K562 (cell line): ENCODE measurements around the gene TULP1. TPM values are rescaled to one million over a fixed set of nuclear protein-coding genes. Genes with fewer than 3 reads are reported as not detected.
A peak's percentile ranks its signal among the peaks of the same experiment; 100 is the strongest.

Source experiments
- AFF1 ChIP-seq, 2 experiments: fragments of 450-650 bp; IDR thresholded peaks; 2 replicates each; pipeline ENCODE4 v1.6.1; 2018; ENCODE audit warnings: mild to moderate bottlenecking in 2 of 2, low read depth in 1 of 2; ENCODE audit not compliant: partially characterized antibody in 2 of 2
- CBFA2T2 ChIP-seq: fragments of 450-650 bp; conservative IDR thresholded peaks from 2 replicates; pipeline ENCODE4 v1.6.1; 2017; ENCODE audit warnings: mild to moderate bottlenecking
- CEBPG ChIP-seq, 3 experiments: fragments of 200-800 bp in 1 of 3; sonication (Bioruptor generic) in 1 of 3; sonication (generic) in 1 of 3; formaldehyde crosslinking in 1 of 3; IDR thresholded peaks in 2 of 3; conservative IDR thresholded peaks in 1 of 3; 2 replicates each; pipeline versions ENCODE4 v1.6.1 to v1.8.0; 2016 to 2022; ENCODE audit warnings: missing compliant biosample characterization in 2 of 3, missing genetic modification characterization in 2 of 3, mild to moderate bottlenecking in 1 of 3, missing genetic modification reagents in 1 of 3
- EWSR1 ChIP-seq: fragments of 450-650 bp; IDR thresholded peaks from 2 replicates; pipeline ENCODE4 v1.6.1; 2018; ENCODE audit warnings: borderline replicate concordance, mild to moderate bottlenecking, low read depth, moderate library complexity; ENCODE audit not compliant: partially characterized antibody
- HDGF ChIP-seq: fragments of 450-650 bp; IDR thresholded peaks from 2 replicates; pipeline ENCODE4 v1.6.1; 2016
- KLF6 ChIP-seq: fragments of 250-450 bp; sonication (Bioruptor Pico); IDR thresholded peaks from 2 replicates; pipeline ENCODE4 v1.4.0; 2020; ENCODE audit warnings: mild to moderate bottlenecking, moderate library complexity, borderline replicate concordance
- MIER1 ChIP-seq: fragments of 450-650 bp; IDR thresholded peaks from 2 replicates; pipeline ENCODE4 v1.6.1; 2016; ENCODE audit warnings: antibody characterized with exemption, mild to moderate bottlenecking, low read depth
- MTA2 ChIP-seq: fragments of 450-650 bp; IDR thresholded peaks from 2 replicates; pipeline ENCODE4 v1.6.1; 2016; ENCODE audit warnings: low read depth
- NFIX ChIP-seq: fragments of 250-450 bp; sonication (Bioruptor Pico); IDR thresholded peaks from 2 replicates; pipeline ENCODE4 v1.4.0; 2020; ENCODE audit warnings: low read depth, mild to moderate bottlenecking, moderate library complexity
- PTTG1 ChIP-seq: fragments of 450-650 bp; IDR thresholded peaks from 2 replicates; pipeline ENCODE4 v1.6.1; 2016; ENCODE audit warnings: low read depth, mild to moderate bottlenecking, missing genetic modification characterization, missing compliant biosample characterization
- SIN3A ChIP-seq, 2 experiments: fragments of 150-350 bp in 1 of 2; IDR thresholded peaks; 2 replicates each; pipeline ENCODE4 v1.6.1; 2011 to 2016; ENCODE audit warnings: borderline replicate concordance in 2 of 2, low read depth in 2 of 2, low read length in 2 of 2, mild to moderate bottlenecking in 2 of 2, moderate library complexity in 2 of 2; ENCODE audit not compliant: control insufficient read depth in 1 of 2
- SIRT6 ChIP-seq: IDR thresholded peaks from one replicate; pipeline ENCODE4 v1.6.1; 2012; ENCODE audit warnings: low read depth, mild to moderate bottlenecking, control low read depth, inconsistent platforms, low read length, moderate library complexity
- SNIP1 ChIP-seq: fragments of 450-650 bp; IDR thresholded peaks from 2 replicates; pipeline ENCODE4 v1.7.1; 2017; ENCODE audit warnings: low read depth, mild to moderate bottlenecking
- TCF7 ChIP-seq: sonication (generic); IDR thresholded peaks from 2 replicates; pipeline ENCODE4 v1.6.1; 2016; ENCODE audit warnings: antibody characterized with exemption, borderline replicate concordance
- TCFL5 ChIP-seq: fragments of 250-450 bp; sonication (Bioruptor Pico); conservative IDR thresholded peaks from 2 replicates; pipeline ENCODE4 v1.6.1; 2021; ENCODE audit warnings: mild to moderate bottlenecking, moderate library complexity, matching md5 sums
- ZEB2 ChIP-seq: fragments of 450-650 bp; IDR thresholded peaks from 2 replicates; pipeline ENCODE4 v1.6.1; 2016
- ZFP30 ChIP-seq: fragments of 250-450 bp; sonication (Bioruptor Pico); IDR thresholded peaks from 2 replicates; pipeline ENCODE4 v1.8.0; 2022; ENCODE audit warnings: moderate library complexity, mild to moderate bottlenecking, inconsistent platforms, borderline replicate concordance
- ZFX ChIP-seq: sonication (generic); formaldehyde crosslinking; IDR thresholded peaks from 2 replicates; pipeline ENCODE4 v1.8.0; 2022; ENCODE audit warnings: mild to moderate bottlenecking, missing genetic modification reagents, moderate library complexity
- ZNF639 ChIP-seq, 2 experiments: fragments of 200-800 bp in 1 of 2; sonication (Bioruptor generic) in 1 of 2; sonication (generic) in 1 of 2; formaldehyde crosslinking in 1 of 2; IDR thresholded peaks in 1 of 2; conservative IDR thresholded peaks in 1 of 2; 2 replicates each; pipeline versions ENCODE4 v1.5.0 to v1.6.1; 2016 to 2020; ENCODE audit warnings: missing compliant biosample characterization in 1 of 2, missing genetic modification characterization in 1 of 2, missing genetic modification reagents in 1 of 2
- polyA plus RNA-seq, 8 experiments: library from polyadenylated mRNA; depleted of rRNA in 4 of 8; stranded (reverse) in 5 of 8; unstranded in 3 of 8; fragments of >200 nt; fragmentation: Nextera tagmentation in 2 of 8; fragmentation: Illumina TruSeq in 1 of 8; extraction: Ambion mirVana in 2 of 8; extraction: Trizol in 1 of 8; gene quantifications; 2 replicates each; pipeline versions ENCODE4 v1.2.1 to v1.2.3, GENCODE V29; 2011 to 2014; ENCODE audit warnings: inconsistent platforms in 1 of 8, missing spikeins in 1 of 8
- total RNA-seq, 7 experiments: library from RNA; depleted of rRNA in 6 of 7; stranded (reverse); fragments of >200 nt in 6 of 7; fragmentation: Illumina TruSeq in 2 of 7; extraction: Trizol in 2 of 7; gene quantifications; 2 replicates each; pipeline versions ENCODE4 v1.2.1 to v1.2.3, GENCODE V29; 2011 to 2021; ENCODE audit warnings: low replicate concordance in 1 of 7
- TF ChIP-seq, protein P1 (sequence below): sonication (generic); formaldehyde crosslinking; IDR thresholded peaks from 2 replicates; pipeline ENCODE4 v1.4.0; 2020; ENCODE audit warnings: mild to moderate bottlenecking, missing genetic modification reagents

Gene TULP1
- total and polyA plus RNA-seq, 9 of the 15 experiments (the other 6 are each of a cell fraction or from before 2014, with no cell fraction given): 0.06 to 0.17 (median 0.09) TPM; not detected in 6

DNA sequence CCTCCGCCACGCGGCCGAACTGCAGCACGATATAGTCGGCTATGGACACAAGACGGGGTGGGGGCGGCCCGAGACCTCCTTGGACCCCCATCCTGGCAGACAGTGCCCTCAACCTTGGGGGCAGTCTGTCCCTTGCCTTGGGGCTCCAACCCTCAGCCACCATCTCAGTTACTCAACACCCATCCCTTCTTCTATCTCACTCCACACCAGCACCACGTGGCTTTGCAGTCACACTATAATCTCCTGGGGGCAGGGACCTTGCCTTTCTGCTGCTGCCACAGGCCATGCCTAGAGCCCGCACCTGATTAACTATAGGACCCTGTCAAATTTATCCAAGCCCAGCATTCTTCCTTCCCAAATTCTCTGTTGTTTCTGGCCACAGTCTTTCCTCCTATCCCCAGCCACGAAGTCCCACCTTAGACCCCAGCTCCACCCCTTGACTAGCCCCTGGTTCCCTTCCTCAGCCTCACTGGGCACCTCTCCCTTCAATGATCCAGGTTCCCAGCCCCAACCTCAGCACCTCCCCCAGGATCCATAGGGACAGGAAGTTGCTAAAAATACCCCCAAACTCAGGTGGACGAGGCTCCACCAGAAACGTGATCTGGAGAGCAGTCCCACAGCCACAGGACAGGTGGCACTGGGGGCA lies 14.2 kb downstream of the TULP1 start (continued):
- TF ChIP-seq ZNF639 (CRISPR knock-in tag; conservative IDR thresholded peaks at IDR 0.05 in 1 of 2, IDR thresholded peaks at IDR 0.05 in 1 of 2): no peak
- TF ChIP-seq NFIX (CRISPR knock-in tag): no peak
- TF ChIP-seq CBFA2T2: peak; percentile 54; the same call in 1 of the 2 replicates
- no peak for TF ChIP-seq EWSR1
- no peak for TF ChIP-seq ZEB2
- TF ChIP-seq PTTG1 (tag): no peak
- TF ChIP-seq ZFX: no peak
- no peak for TF ChIP-seq TCFL5 (CRISPR knock-in tag)
- TF ChIP-seq, protein P1, sequence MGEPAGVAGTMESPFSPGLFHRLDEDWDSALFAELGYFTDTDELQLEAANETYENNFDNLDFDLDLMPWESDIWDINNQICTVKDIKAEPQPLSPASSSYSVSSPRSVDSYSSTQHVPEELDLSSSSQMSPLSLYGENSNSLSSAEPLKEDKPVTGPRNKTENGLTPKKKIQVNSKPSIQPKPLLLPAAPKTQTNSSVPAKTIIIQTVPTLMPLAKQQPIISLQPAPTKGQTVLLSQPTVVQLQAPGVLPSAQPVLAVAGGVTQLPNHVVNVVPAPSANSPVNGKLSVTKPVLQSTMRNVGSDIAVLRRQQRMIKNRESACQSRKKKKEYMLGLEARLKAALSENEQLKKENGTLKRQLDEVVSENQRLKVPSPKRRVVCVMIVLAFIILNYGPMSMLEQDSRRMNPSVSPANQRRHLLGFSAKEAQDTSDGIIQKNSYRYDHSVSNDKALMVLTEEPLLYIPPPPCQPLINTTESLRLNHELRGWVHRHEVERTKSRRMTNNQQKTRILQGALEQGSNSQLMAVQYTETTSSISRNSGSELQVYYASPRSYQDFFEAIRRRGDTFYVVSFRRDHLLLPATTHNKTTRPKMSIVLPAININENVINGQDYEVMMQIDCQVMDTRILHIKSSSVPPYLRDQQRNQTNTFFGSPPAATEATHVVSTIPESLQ (CRISPR knock-in tag): 0 out of 2 replicates have a peak, but pooled peaks have one; percentile 49
- no peak for TF ChIP-seq AFF1 (IDR thresholded peaks at IDR 0.05; ENCODE audit: low read depth in 1 of 2, partially characterized antibody in 2 of 2)
- no peak for TF ChIP-seq MIER1
- TF ChIP-seq KLF6 (CRISPR knock-in tag): no peak
- no peak for TF ChIP-seq SIN3A (IDR thresholded peaks at IDR 0.05; ENCODE audit: borderline replicate concordance in 2 of 2, control insufficient read depth in 1 of 2, low read depth in 2 of 2, low read length in 2 of 2)
- TF ChIP-seq MTA2: no peak
- TF ChIP-seq CEBPG (CRISPR knock-in tag; IDR thresholded peaks at IDR 0.05): peak; percentile 66
- TF ChIP-seq CEBPG (tag; conservative IDR thresholded peaks at IDR 0.05 in 1 of 2, IDR thresholded peaks at IDR 0.05 in 1 of 2): no peak
- TF ChIP-seq HDGF: no peak
- TF ChIP-seq TCF7: no peak
- no peak for TF ChIP-seq SIRT6
- TF ChIP-seq SNIP1: no peak
- TF ChIP-seq ZFP30 (CRISPR knock-in tag): no peak
